ENCODE results near the gene CD1E. TPM values are rescaled to one million over a fixed set of nuclear protein-coding genes. Genes with fewer than 3 reads are reported as not detected.

Gene CD1E
- total and polyA plus RNA-seq, 10 donors, result 0.09 to 2.6 (median 0.39) TPM; not detected in 2

GRCh38 chr1:158329733-158330132 lies 24.0 kb upstream of the CD1E start:
- Histone ChIP-seq H3K4me1 (peaks cover 0 to 61% (median 19%) of the 10 kb centered on the region in 6 donors), H3K27ac (no peak overlapping the region), H3K4me3 (no peak overlapping the region), H3K9me3 (no peaks in the 10 kb centered on the region), H3K27me3 (replicated peaks in 1 of 7) (no peaks in the 10 kb centered on the region), H3K36me3 (no peaks in the 10 kb centered on the region)
- TF ChIP-seq POLR2A (IDR thresholded peaks at IDR 0.05), result no peak
- TF ChIP-seq, protein P1, sequence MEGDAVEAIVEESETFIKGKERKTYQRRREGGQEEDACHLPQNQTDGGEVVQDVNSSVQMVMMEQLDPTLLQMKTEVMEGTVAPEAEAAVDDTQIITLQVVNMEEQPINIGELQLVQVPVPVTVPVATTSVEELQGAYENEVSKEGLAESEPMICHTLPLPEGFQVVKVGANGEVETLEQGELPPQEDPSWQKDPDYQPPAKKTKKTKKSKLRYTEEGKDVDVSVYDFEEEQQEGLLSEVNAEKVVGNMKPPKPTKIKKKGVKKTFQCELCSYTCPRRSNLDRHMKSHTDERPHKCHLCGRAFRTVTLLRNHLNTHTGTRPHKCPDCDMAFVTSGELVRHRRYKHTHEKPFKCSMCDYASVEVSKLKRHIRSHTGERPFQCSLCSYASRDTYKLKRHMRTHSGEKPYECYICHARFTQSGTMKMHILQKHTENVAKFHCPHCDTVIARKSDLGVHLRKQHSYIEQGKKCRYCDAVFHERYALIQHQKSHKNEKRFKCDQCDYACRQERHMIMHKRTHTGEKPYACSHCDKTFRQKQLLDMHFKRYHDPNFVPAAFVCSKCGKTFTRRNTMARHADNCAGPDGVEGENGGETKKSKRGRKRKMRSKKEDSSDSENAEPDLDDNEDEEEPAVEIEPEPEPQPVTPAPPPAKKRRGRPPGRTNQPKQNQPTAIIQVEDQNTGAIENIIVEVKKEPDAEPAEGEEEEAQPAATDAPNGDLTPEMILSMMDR (IDR thresholded peaks at IDR 0.05 in 8 of 11, conservative IDR thresholded peaks at IDR 0.05 in 3 of 11), result peak in 9 of 11 experiments; percentile 28 to 55 (median 41)
- intact Hi-C loops (cut with DNase I; ENCODE audit: low total_unique reads), result no loop called here
- no peak for DNase-seq
- WGBS, 5 donors, result 64 to 73% (median 66%) methylated on average over 3 of the region's 3 CpGs

DNA sequence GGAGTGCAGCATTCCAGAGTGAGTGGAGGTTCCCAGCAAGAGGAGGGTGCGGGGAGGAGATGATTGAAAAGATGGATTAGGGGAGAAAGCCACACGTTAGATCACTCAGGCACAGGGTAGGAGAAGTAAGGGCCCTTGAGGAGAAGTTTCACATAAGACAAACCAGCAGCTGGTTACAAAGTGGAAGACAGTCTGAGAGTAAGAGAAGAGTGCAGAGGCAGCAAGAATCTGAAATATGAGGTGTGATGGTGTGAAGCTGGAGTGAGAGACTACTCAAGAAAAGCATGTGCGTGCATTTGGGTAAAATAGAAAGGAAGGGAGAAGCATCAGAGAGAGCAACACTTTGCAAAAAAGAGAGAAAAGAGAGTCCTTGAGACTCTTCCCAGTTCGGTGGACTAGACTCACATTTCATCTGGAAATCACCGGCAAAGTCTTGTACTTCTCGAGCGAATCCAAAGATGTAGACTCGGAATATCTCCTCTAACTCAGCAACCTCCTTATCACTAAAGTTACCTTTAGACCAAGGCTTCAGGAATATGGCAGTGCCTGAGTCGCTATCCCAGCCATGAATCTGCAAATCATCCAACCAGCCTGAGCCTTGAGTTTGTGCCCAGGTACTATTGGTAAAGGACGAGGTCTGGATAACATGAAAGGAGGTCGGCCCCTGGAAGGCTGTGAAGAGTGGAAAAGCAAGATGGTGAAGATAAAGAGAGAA lies 23.1 kb upstream of the CD1E start:
- Histone ChIP-seq H3K36me3 (no peaks in the 10 kb centered on the region), H3K4me1 (peaks cover 0 to 66% (median 20%) of the 10 kb centered on the region in 6 donors), H3K9me3 (no peaks in the 10 kb centered on the region), H3K4me3 (no peak overlapping the region), H3K27me3 (replicated peaks in 1 of 7) (no peaks in the 10 kb centered on the region), H3K27ac (no peak overlapping the region)
- TF ChIP-seq, protein P1 (IDR thresholded peaks at IDR 0.05 in 8 of 11, conservative IDR thresholded peaks at IDR 0.05 in 3 of 11), result no peak
- TF ChIP-seq POLR2A (IDR thresholded peaks at IDR 0.05), result no peak
- 77 to 86% (median 83%) methylated on average over 11 of the region's 11 CpGs for WGBS, 5 donors
- DNase-seq, result no peak
- intact Hi-C loops (cut with DNase I; ENCODE audit: low total_unique reads), result no loop called here

GRCh38 chr1:158331106-158331425 lies 22.6 kb upstream of the CD1E start:
- DNase-seq, result no peak
- Histone ChIP-seq H3K4me1 (peaks cover 0 to 66% (median 20%) of the 10 kb centered on the region in 6 donors), H3K27ac (no peak overlapping the region), H3K36me3 (no peaks in the 10 kb centered on the region), H3K4me3 (no peak overlapping the region), H3K27me3 (replicated peaks in 1 of 7) (peaks cover 0 to 2% (median 0%) of the 10 kb centered on the region in 7 donors), H3K9me3 (no peaks in the 10 kb centered on the region)
- TF ChIP-seq POLR2A (IDR thresholded peaks at IDR 0.05) (no peak), POLR2AphosphoS5 (IDR thresholded peaks at IDR 0.05) (no peak)
- TF ChIP-seq, protein P1 (IDR thresholded peaks at IDR 0.05 in 8 of 11, conservative IDR thresholded peaks at IDR 0.05 in 3 of 11), result no peak
- intact Hi-C loops (cut with DNase I; ENCODE audit: low total_unique reads), result no loop called here
- WGBS, 5 donors, result 73 to 96% (median 92%) methylated on average over 1 of the region's 1 CpG

DNA sequence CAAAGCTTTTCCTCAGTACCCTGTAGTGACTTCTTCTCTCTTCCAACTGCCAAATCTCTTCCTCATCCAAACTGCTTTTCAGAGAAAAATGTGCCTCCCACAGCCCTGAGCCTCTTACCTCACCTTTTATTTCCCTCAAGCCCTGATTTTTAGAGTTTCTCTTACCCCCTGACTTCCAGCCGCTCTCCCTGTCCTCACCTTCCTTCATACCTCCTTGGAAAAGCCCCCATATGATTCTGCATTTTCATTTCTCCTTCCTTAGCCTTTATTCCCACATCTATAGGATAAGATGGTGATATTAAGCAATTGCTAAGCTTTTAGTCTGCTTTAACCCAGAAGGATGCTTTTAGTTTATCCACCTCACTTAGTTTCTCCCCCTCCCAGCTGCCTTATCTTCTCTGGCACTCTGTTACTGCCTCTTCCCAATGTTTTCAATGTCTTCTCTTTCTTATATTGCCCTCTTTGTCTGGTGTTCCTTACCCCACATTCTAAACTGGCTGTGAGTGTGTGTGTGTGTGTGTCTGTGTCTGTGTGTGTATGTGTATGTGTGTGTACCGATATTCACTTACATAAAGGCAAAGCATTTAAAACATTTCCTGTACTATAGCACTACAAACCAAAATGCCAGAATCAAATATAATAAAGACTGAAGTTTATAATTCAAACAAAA lies 22.1 kb upstream of the CD1E start, which contains the start of gene CD1B:
Gene CD1B, minus strand, starts transcription at position 51 of the 670 bp plus-strand sequence. CDS start 108 bp downstream, outside the sequence.
- no peaks in the 10 kb centered on the region for H3K9me3 ChIP-seq
- no peaks in the 10 kb centered on the region for H3K36me3 ChIP-seq
- peaks cover 0 to 7% (median 0%) of the 10 kb centered on the region in 7 donors for H3K27me3 ChIP-seq (replicated peaks in 1 of 7)
- DNase-seq, result no peak
- TF ChIP-seq, protein P1 (IDR thresholded peaks at IDR 0.05 in 8 of 11, conservative IDR thresholded peaks at IDR 0.05 in 3 of 11), result no peak
- TF ChIP-seq POLR2A (IDR thresholded peaks at IDR 0.05) (no peak), POLR2AphosphoS5 (IDR thresholded peaks at IDR 0.05) (no peak)
- WGBS, 5 donors, result 86 to 96% (median 92%) methylated on average over 2 of the region's 2 CpGs
- no peak within 1 kb of the TSS for H3K4me3 ChIP-seq
- H3K27ac ChIP-seq, result no peak within 1 kb of the TSS
- intact Hi-C loops (cut with DNase I; ENCODE audit: low total_unique reads), result no loop called here
- H3K4me1 ChIP-seq, result peaks cover 0 to 66% (median 20%) of the 10 kb centered on the region in 6 donors
